Uterus (tissue), 4 donors: ENCODE measurements around the gene ARX. TPM values are rescaled to one million over a fixed set of nuclear protein-coding genes. Genes with fewer than 3 reads are reported as not detected.

Experiments
- DNase-seq, 2 donors: peaks; one replicate each; pipeline ENCODE4 v3.0.0-alpha.2; 2019 to 2020
- H3K27ac ChIP-seq, 2 donors: fragments of 200-600 bp; sonication (generic); 1 replicate in 1 of 2; 2 replicates in 1 of 2; pipeline ENCODE4 v1.5.1; 2016 to 2018
- H3K27me3 ChIP-seq, 2 donors: fragments of 200-600 bp; sonication (generic); one replicate each; pipeline ENCODE4 v1.5.1; 2018 to 2019; ENCODE audit warnings: control low read depth in 1 of 2
- H3K36me3 ChIP-seq, 2 donors: fragments of 200-600 bp; sonication (generic); one replicate each; pipeline ENCODE4 v1.5.1; 2019; ENCODE audit warnings: control low read depth in 1 of 2
- H3K4me1 ChIP-seq, 2 donors: fragments of 200-600 bp; sonication (generic); one replicate each; pipeline ENCODE4 v1.5.1; 2018 to 2019; ENCODE audit warnings: control low read depth in 1 of 2
- H3K4me3 ChIP-seq, 2 donors: fragments of 200-600 bp; sonication (generic); 1 replicate in 1 of 2; 2 replicates in 1 of 2; pipeline ENCODE4 v1.5.1; 2018 to 2019; ENCODE audit warnings: mild to moderate bottlenecking in 1 of 2
- H3K9me3 ChIP-seq, 2 donors: fragments of 200-600 bp; sonication (generic); one replicate each; pipeline ENCODE4 v1.5.1; 2019; ENCODE audit warnings: control low read depth in 1 of 2
- CTCF ChIP-seq, 4 experiments: fragments of 200-600 bp in 2 of 4; fragments of 450-650 bp in 2 of 4; sonication (generic) in 2 of 4; IDR thresholded peaks; one replicate each; pipeline ENCODE4 v1.5.1; 2016 to 2019; ENCODE audit warnings: antibody characterized with exemption in 4 of 4, mild to moderate bottlenecking in 2 of 4, moderate library complexity in 1 of 4
- POLR2A ChIP-seq, 2 donors: fragments of 450-650 bp; IDR thresholded peaks; one replicate each; pipeline ENCODE4 v1.6.1; 2016; ENCODE audit warnings: antibody characterized with exemption in 2 of 2, mild to moderate bottlenecking in 1 of 2, moderate library complexity in 1 of 2
- intact Hi-C: fragments of 100-400 bp; cut with DNase I; formaldehyde crosslinking; loops from one replicate; pipeline ENCODE4 v1.15.1; 2023; ENCODE audit warnings: low total_unique reads
- total RNA-seq, 4 donors: library from RNA; depleted of rRNA in 3 of 4; stranded (reverse); fragments of >200 nt in 3 of 4; gene quantifications; one replicate each; pipeline versions ENCODE4 v1.1.0 to v1.2.4, GENCODE V29; 2014 to 2023
- donor health status: DM: yes; HTN: yes; CAD: no.

ARX gene
- total RNA-seq, 4 donors from 2014 or later, result 0.49 TPM; not detected in 3

GRCh38 chrX:25028726-25029125 lies 13.0 kb upstream of the ARX start:
- intact Hi-C loops, result no loop called here
- DNase-seq, result no peak
- no peaks in the 10 kb centered on the region for H3K4me1 ChIP-seq
- no peak overlapping the region for H3K27ac ChIP-seq
- no peaks in the 10 kb centered on the region for H3K9me3 ChIP-seq
- H3K36me3 ChIP-seq, result no peaks in the 10 kb centered on the region
- H3K27me3 ChIP-seq, result peaks cover 0 to 6% of the 10 kb centered on the region in 2 donors
- no peak overlapping the region for H3K4me3 ChIP-seq
- no peak for TF ChIP-seq POLR2A (IDR thresholded peaks at IDR 0.05)
- TF ChIP-seq CTCF (IDR thresholded peaks at IDR 0.05), result no peak

- Histone ChIP-seq H3K27ac (no peak overlapping the region), H3K27me3 (peaks cover 0 to 25% of the 10 kb centered on the region in 2 donors), H3K36me3 (no peaks in the 10 kb centered on the region), H3K4me1 (no peaks in the 10 kb centered on the region), H3K9me3 (no peaks in the 10 kb centered on the region), H3K4me3 (no peak overlapping the region)
- no peak for DNase-seq
- no peak for TF ChIP-seq CTCF (IDR thresholded peaks at IDR 0.05)
- TF ChIP-seq POLR2A (IDR thresholded peaks at IDR 0.05), result no peak
- intact Hi-C loops, result no loop called here
Measured at GRCh38 chrX:25026576-25026975, 10.8 kb upstream of the ARX start.

- Histone ChIP-seq H3K27me3 (peaks cover 0 to 34% of the 10 kb centered on the region in 2 donors), H3K36me3 (no peaks in the 10 kb centered on the region), H3K27ac (no peak overlapping the region), H3K4me1 (no peaks in the 10 kb centered on the region), H3K9me3 (no peaks in the 10 kb centered on the region), H3K4me3 (no peak overlapping the region)
- TF ChIP-seq POLR2A (IDR thresholded peaks at IDR 0.05), result no peak
- no peak for TF ChIP-seq CTCF (IDR thresholded peaks at IDR 0.05)
- intact Hi-C loops, result no loop called here
- DNase-seq, result no peak
Measured at GRCh38 chrX:25025615-25026014, 9.8 kb upstream of the ARX start.

GRCh38 chrX:25023908-25024307 lies 8.1 kb upstream of the ARX start:
- Histone ChIP-seq H3K27me3 (peaks cover 0 to 49% of the 10 kb centered on the region in 2 donors), H3K36me3 (no peaks in the 10 kb centered on the region), H3K4me3 (no peak overlapping the region), H3K27ac (no peak overlapping the region), H3K9me3 (no peaks in the 10 kb centered on the region), H3K4me1 (no peaks in the 10 kb centered on the region)
- no peak for DNase-seq
- TF ChIP-seq CTCF (IDR thresholded peaks at IDR 0.05) (no peak), POLR2A (IDR thresholded peaks at IDR 0.05) (no peak)
- intact Hi-C loops, result no loop called here

- no peak overlapping the region for H3K27ac ChIP-seq
- no peak for DNase-seq
- H3K27me3 ChIP-seq, result peaks cover 0 to 61% of the 10 kb centered on the region in 2 donors
- H3K4me3 ChIP-seq, result no peak overlapping the region
- H3K4me1 ChIP-seq, result no peaks in the 10 kb centered on the region
- no peaks in the 10 kb centered on the region for H3K36me3 ChIP-seq
- H3K9me3 ChIP-seq, result no peaks in the 10 kb centered on the region
- TF ChIP-seq CTCF (IDR thresholded peaks at IDR 0.05), result no peak
- TF ChIP-seq POLR2A (IDR thresholded peaks at IDR 0.05), result no peak
- intact Hi-C loops, result no loop called here
Measured at GRCh38 chrX:25022499-25023325, 6.9 kb upstream of the ARX start.
